ENCODE measurements around the gene XDH. TPM values are rescaled to one million over a fixed set of nuclear protein-coding genes. Genes with fewer than 3 reads are reported as not detected.

Gene XDH
- total RNA-seq, 1 donor from 2014 or later: 1.3 TPM

- H3K27me3 Mint-ChIP-seq (ENCODE audit: unreplicated experiment): peaks cover 2% of the 10 kb centered on the region
- no peak overlapping the region for H3K27ac Mint-ChIP-seq (ENCODE audit: unreplicated experiment)
- no peak overlapping the region for H3K4me3 Mint-ChIP-seq (ENCODE audit: unreplicated experiment)
- peaks cover 5% of the 10 kb centered on the region for H3K9me3 Mint-ChIP-seq (ENCODE audit: unreplicated experiment)
- H3K36me3 Mint-ChIP-seq (ENCODE audit: unreplicated experiment): no peaks in the 10 kb centered on the region
- H3K4me1 Mint-ChIP-seq (ENCODE audit: low read depth, unreplicated experiment): no peaks in the 10 kb centered on the region
- TF ChIP-seq, protein P1, sequence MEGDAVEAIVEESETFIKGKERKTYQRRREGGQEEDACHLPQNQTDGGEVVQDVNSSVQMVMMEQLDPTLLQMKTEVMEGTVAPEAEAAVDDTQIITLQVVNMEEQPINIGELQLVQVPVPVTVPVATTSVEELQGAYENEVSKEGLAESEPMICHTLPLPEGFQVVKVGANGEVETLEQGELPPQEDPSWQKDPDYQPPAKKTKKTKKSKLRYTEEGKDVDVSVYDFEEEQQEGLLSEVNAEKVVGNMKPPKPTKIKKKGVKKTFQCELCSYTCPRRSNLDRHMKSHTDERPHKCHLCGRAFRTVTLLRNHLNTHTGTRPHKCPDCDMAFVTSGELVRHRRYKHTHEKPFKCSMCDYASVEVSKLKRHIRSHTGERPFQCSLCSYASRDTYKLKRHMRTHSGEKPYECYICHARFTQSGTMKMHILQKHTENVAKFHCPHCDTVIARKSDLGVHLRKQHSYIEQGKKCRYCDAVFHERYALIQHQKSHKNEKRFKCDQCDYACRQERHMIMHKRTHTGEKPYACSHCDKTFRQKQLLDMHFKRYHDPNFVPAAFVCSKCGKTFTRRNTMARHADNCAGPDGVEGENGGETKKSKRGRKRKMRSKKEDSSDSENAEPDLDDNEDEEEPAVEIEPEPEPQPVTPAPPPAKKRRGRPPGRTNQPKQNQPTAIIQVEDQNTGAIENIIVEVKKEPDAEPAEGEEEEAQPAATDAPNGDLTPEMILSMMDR (IDR thresholded peaks at IDR 0.05; ENCODE audit: partially characterized antibody, unreplicated experiment): no peak
- DNase-seq: no peak
Measured at GRCh38 chr2:31353179-31353578, 61.4 kb downstream of the XDH start.

- no peaks in the 10 kb centered on the region for H3K36me3 Mint-ChIP-seq (ENCODE audit: unreplicated experiment)
- H3K9me3 Mint-ChIP-seq (ENCODE audit: unreplicated experiment): peaks cover 3% of the 10 kb centered on the region
- peaks cover 2% of the 10 kb centered on the region for H3K27me3 Mint-ChIP-seq (ENCODE audit: unreplicated experiment)
Measured at GRCh38 chr2:31349684-31350083, 64.9 kb downstream of the XDH start.

DNA sequence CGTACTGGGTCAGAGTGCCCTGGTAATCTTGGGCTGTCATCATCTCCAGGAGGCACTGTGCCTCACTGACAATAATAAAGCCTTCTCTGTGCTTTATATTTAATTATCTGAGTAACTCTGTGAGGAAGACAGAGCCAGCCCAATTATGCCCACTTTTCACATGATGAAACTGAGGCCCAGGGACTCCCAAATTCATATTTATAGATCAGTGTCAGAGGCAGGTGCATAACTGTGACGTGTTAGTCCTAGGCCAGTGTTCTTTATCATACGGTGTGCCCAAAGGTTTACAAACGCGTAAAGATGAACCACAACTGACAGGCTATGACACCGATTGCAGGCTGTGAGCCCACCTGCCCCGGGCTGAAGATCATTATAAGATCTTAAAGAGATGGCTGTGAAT, 65.4 kb downstream of the XDH start:
- peaks cover 2% of the 10 kb centered on the region for H3K27me3 Mint-ChIP-seq (ENCODE audit: unreplicated experiment)
- peaks cover 6% of the 10 kb centered on the region for H3K4me1 Mint-ChIP-seq (ENCODE audit: low read depth, unreplicated experiment)
- peaks cover 3% of the 10 kb centered on the region for H3K9me3 Mint-ChIP-seq (ENCODE audit: unreplicated experiment)
- no peak overlapping the region for H3K27ac Mint-ChIP-seq (ENCODE audit: unreplicated experiment)
- TF ChIP-seq, protein P1 (IDR thresholded peaks at IDR 0.05; ENCODE audit: partially characterized antibody, unreplicated experiment): no peak
- DNase-seq: no peak
- no peaks in the 10 kb centered on the region for H3K36me3 Mint-ChIP-seq (ENCODE audit: unreplicated experiment)
- no peak overlapping the region for H3K4me3 Mint-ChIP-seq (ENCODE audit: unreplicated experiment)

More at GRCh38 chr2:31349684-31350083, 64.9 kb downstream of the XDH start:
- DNase-seq: no peak
- Mint-ChIP-seq H3K27ac (ENCODE audit: unreplicated experiment) (no peak overlapping the region), H3K4me1 (ENCODE audit: low read depth, unreplicated experiment) (peaks cover 6% of the 10 kb centered on the region), H3K4me3 (ENCODE audit: unreplicated experiment) (no peak overlapping the region)
- TF ChIP-seq, protein P1 (IDR thresholded peaks at IDR 0.05; ENCODE audit: partially characterized antibody, unreplicated experiment): no peak

DNA sequence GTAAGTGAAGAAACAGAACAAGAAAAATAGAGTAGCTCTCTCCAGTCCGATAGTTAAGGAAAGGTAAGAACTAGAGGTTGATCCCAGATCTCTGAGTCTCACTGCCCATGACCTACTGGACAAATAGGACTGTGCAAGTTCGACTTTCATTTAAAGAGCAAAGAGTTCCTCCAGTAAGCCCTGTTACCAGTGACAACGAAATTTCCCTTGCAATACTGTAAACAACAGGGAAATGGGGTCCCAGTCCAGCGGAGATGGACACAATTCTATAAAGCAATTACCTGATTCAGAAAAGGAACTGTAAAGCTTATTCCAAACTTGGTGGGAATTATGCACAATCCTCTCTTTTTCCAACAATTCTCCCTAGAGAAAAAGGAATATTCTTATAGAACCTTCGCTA, 65.9 kb downstream of the XDH start:
- peaks cover 6% of the 10 kb centered on the region for H3K4me1 Mint-ChIP-seq (ENCODE audit: low read depth, unreplicated experiment)
- no peak overlapping the region for H3K27ac Mint-ChIP-seq (ENCODE audit: unreplicated experiment)
- DNase-seq: no peak
- TF ChIP-seq, protein P1 (IDR thresholded peaks at IDR 0.05; ENCODE audit: partially characterized antibody, unreplicated experiment): no peak
- peaks cover 3% of the 10 kb centered on the region for H3K9me3 Mint-ChIP-seq (ENCODE audit: unreplicated experiment)
- H3K4me3 Mint-ChIP-seq (ENCODE audit: unreplicated experiment): no peak overlapping the region
- peaks cover 2% of the 10 kb centered on the region for H3K27me3 Mint-ChIP-seq (ENCODE audit: unreplicated experiment)
- no peaks in the 10 kb centered on the region for H3K36me3 Mint-ChIP-seq (ENCODE audit: unreplicated experiment)

DNA sequence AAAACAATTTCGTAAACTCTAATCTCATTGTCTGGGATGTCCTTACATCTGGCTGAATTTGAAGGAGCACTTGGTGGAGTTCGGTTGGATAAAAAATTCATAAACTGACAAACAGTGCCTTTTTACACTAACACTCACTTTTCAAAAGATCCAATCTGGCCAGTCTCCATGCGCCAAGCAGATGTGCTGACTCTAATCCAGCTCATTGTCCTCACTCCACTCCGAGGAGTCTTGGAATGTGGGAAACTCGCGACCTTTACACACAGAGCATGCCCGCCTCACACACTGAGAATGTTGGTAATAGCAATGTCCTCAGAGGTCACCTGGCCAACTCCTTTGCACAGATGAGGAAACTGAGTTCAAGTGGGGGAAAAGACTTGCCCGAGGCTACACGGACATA, 66.8 kb downstream of the XDH start:
- Mint-ChIP-seq H3K36me3 (ENCODE audit: unreplicated experiment) (no peaks in the 10 kb centered on the region), H3K27ac (ENCODE audit: unreplicated experiment) (no peak overlapping the region), H3K27me3 (ENCODE audit: unreplicated experiment) (peaks cover 2% of the 10 kb centered on the region), H3K9me3 (ENCODE audit: unreplicated experiment) (peaks cover 3% of the 10 kb centered on the region), H3K4me3 (ENCODE audit: unreplicated experiment) (no peak overlapping the region), H3K4me1 (ENCODE audit: low read depth, unreplicated experiment) (peaks cover 6% of the 10 kb centered on the region)
- no peak for DNase-seq
- TF ChIP-seq, protein P1 (IDR thresholded peaks at IDR 0.05; ENCODE audit: partially characterized antibody, unreplicated experiment): no peak

Measured in glutamatergic neuron (in vitro differentiated cells).